MM.1S (cell line): ENCODE data around the gene CYP2A6.
"Not testable (repeated sequence)": the region's sequence is repeated elsewhere in the genome, so short reads cannot be mapped to it uniquely, and the experiment has no call there.

Source experiments
- CTCF ChIP-seq: fragments of 300-600 bp; sonication (generic); IDR thresholded peaks from 2 replicates; pipeline ENCODE4 v1.5.1; 2016; ENCODE audit warnings: antibody characterized with exemption, low read length, mixed read lengths
- EZH2 ChIP-seq: fragments of 300-600 bp; sonication (generic); optimal IDR thresholded peaks from 2 replicates; pipeline ENCODE3; 2017; ENCODE audit warnings: low read depth, mild to moderate bottlenecking, antibody characterized with exemption, low read length, mixed read lengths
- EZH2phosphoT487 ChIP-seq: fragments of 300-600 bp; sonication (generic); IDR thresholded peaks from 2 replicates; pipeline ENCODE4 v1.6.1; 2018; ENCODE audit warnings: antibody characterized with exemption, low read length

- TF ChIP-seq CTCF, EZH2phosphoT487, EZH2: not testable (repeated sequence)
Observed at GRCh38 chr19:40810649-40811408, 39.4 kb downstream of the CYP2A6 start.
